ENCODE results near the gene SETD9. TPM values are rescaled to one million over a fixed set of nuclear protein-coding genes. Genes with fewer than 3 reads are reported as not detected.

SETD9 gene
- total and polyA plus RNA-seq, 2 of the 13 experiments (the other 11 are each of a cell fraction or from before 2014, with no cell fraction given): 4.8 to 17.8 TPM

GRCh38 chr5:56910210-56910965 lies 992 bp downstream of the SETD9 start (continued):
- peak; percentile 4 for TF ChIP-seq ZNF687 (CRISPR knock-in tag; IDR thresholded peaks at IDR 0.05)
- no peak for TF ChIP-seq SIX1 (CRISPR knock-in tag; IDR thresholded peaks at IDR 0.05; ENCODE audit: borderline replicate concordance)
- TF ChIP-seq PRMT3 (CRISPR knock-in tag; IDR thresholded peaks at IDR 0.05; ENCODE audit: borderline replicate concordance, low read depth): no peak
- TF ChIP-seq ZNF737 (CRISPR knock-in tag; IDR thresholded peaks at IDR 0.05; ENCODE audit: borderline replicate concordance): no peak
- no peak for TF ChIP-seq FOXJ3 (CRISPR knock-in tag; IDR thresholded peaks at IDR 0.05; ENCODE audit: borderline replicate concordance)
- TF ChIP-seq NR1H2 (CRISPR knock-in tag; IDR thresholded peaks at IDR 0.05; ENCODE audit: borderline replicate concordance, low read depth): no peak
- TF ChIP-seq ZNF225 (CRISPR knock-in tag; IDR thresholded peaks at IDR 0.05): no peak
- no peak for TF ChIP-seq BRF2 (CRISPR knock-in tag; IDR thresholded peaks at IDR 0.05)
- TF ChIP-seq CREB3 (CRISPR knock-in tag; IDR thresholded peaks at IDR 0.05): no peak
- TF ChIP-seq ISX (CRISPR knock-in tag; conservative IDR thresholded peaks at IDR 0.05): no peak
- TF ChIP-seq YEATS4 (CRISPR knock-in tag; IDR thresholded peaks at IDR 0.05; ENCODE audit: borderline replicate concordance): no peak; the same call in 1 of the 2 replicates
- no peak for TF ChIP-seq XBP1 (CRISPR knock-in tag; IDR thresholded peaks at IDR 0.05)
- TF ChIP-seq DNMT1 (CRISPR knock-in tag; IDR thresholded peaks at IDR 0.05): no peak
- TF ChIP-seq RERE (CRISPR knock-in tag; IDR thresholded peaks at IDR 0.05; ENCODE audit: low read depth): no peak
- no peak for TF ChIP-seq PAWR (CRISPR knock-in tag; IDR thresholded peaks at IDR 0.05; ENCODE audit: borderline replicate concordance)
- TF ChIP-seq MYC (CRISPR knock-in tag; IDR thresholded peaks at IDR 0.05; ENCODE audit: borderline replicate concordance): peak; percentile 7; the same call in 1 of the 2 replicates

All from HepG2 (cell line).